NOMO-1 (cell line): ENCODE results near the gene PLAU.

ENCODE experiments used
- DNase-seq, 2 experiments: peaks; one replicate each; lab custom pipeline; 2025; ENCODE audit not compliant: unreplicated experiment in 2 of 2; lab: John Stamatoyannopoulos, UW

PLAU gene

DNA sequence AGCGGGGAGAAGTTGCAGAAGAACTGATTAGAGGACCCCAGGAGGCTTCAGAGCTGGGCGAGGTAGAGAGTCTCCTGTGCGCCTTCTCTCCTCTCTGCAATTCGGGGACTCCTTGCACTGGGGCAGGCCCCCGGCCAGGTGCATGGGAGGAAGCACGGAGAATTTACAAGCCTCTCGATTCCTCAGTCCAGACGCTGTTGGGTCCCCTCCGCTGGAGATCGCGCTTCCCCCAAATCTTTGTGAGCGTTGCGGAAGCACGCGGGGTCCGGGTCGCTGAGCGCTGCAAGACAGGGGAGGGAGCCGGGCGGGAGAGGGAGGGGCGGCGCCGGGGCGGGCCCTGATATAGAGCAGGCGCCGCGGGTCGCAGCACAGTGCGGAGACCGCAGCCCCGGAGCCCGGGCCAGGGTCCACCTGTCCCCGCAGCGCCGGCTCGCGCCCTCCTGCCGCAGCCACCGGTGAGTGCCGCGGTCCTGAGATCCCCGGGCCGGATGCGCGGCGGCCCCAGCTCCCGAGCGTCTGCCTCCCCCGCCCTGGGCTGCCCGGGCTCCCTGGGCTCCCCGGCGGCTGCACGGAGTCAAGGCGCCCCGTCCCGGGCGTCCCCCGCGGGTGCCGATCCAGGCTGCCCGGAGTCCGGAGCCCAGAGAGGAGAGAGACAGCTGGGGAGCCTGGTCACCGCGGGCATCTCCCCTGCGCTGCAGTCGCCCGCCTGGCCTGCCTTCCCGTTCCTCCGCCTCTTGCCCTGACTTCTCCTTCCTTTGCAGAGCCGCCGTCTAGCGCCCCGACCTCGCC lies at the start of gene PLAU:
Gene PLAU, plus strand, starts transcription at position 369 of the 789 bp plus-strand sequence. CDS start 424 bp downstream, outside the sequence.
- DNase-seq: peak; percentile 67 to 78

DNA sequence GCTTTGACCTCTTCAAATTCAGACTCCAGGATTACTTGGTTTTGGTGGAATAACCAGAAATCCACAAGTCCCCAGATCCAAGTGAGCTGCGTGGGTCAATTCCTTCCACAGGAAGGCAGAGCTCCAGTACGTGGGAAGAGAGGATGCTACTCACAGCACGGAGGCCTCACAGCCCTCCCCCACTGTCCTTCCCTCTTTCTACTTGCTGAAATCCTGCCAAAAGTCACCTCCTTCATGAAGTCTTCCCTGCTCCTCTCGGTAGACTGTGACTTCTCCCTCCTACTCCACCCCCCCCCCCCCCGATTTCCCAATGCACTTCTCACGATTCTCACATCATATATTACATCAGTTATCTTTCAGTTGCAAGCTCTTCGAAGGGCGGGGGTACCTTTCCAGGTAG lies 48.9 kb upstream of the PLAU start:
- peak; percentile 16 to 37 for DNase-seq

DNA sequence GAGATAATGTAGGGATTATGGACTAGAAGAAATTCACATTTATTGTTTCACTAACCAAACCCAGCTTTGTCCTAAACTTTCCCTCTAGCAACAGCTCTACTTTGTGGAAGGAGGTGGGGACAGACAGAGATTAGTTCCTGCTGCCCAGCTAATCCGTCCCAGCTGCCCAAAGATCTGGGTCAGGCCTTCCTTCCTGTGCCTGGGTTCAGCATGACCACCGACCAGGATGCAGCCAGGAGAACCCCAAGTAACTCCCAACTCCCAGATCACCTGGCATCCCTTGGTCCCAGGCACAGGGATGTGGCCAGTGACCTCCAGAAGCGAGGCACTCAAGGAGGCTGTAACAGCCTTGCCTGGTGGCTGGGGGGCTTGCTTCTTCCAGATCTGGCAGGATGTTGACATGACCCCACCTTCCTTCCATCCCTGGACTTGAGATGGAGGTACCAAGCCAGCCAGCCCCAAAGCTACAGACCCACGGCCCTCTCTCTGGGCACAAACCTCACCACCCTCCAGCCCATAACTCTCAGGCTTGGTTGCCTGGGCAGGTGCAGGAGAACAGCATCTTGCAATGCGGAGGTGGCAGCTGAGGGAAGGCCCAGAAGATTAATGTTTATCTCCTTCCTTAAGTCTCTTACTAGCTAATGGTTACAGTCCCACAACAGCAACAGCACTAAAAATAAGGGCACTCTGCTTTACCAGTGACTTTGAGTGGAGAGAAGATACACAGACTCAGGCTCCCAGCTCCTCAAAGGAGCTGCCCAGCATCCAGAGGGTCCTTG lies 47.7 kb upstream of the PLAU start:
- no peak for DNase-seq

DNA sequence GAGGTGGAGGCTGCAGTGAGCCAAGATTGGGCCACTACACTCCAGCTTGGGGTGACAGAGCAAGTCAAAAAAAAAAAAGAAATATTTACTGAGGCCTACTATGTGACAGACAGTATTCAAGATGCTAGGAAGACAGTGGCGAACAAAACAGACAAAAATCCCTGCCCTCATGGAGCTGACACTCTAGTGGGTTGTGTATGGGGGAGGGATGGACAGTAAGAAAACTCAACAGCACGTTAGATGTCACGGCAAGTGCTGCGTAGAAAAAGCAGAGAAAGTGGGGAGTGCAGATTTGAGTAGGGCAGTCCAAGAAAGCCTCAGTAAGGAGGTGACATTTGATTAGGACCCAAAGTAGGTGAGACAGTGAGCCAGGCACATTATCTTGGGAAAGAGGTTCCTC lies 46.7 kb upstream of the PLAU start:
- no peak for DNase-seq

DNA sequence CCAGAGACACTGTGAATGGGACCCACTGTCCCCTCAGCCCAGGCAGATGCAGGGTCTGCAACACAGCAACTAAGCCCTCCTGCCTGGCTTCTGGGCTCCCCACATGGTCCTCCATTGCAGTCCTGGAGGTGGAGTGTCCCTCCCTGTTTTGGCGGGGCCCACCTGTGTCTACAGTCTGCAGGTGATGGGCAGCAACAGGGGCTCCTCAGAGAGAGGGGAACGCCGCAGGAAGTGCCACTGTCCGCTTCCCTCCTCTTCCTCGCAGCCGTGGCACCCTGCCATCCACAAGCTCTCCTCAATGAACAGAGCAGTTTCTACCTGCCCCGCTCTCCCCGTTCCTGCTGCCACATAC lies 45.8 kb upstream of the PLAU start:
- DNase-seq: no peak

DNA sequence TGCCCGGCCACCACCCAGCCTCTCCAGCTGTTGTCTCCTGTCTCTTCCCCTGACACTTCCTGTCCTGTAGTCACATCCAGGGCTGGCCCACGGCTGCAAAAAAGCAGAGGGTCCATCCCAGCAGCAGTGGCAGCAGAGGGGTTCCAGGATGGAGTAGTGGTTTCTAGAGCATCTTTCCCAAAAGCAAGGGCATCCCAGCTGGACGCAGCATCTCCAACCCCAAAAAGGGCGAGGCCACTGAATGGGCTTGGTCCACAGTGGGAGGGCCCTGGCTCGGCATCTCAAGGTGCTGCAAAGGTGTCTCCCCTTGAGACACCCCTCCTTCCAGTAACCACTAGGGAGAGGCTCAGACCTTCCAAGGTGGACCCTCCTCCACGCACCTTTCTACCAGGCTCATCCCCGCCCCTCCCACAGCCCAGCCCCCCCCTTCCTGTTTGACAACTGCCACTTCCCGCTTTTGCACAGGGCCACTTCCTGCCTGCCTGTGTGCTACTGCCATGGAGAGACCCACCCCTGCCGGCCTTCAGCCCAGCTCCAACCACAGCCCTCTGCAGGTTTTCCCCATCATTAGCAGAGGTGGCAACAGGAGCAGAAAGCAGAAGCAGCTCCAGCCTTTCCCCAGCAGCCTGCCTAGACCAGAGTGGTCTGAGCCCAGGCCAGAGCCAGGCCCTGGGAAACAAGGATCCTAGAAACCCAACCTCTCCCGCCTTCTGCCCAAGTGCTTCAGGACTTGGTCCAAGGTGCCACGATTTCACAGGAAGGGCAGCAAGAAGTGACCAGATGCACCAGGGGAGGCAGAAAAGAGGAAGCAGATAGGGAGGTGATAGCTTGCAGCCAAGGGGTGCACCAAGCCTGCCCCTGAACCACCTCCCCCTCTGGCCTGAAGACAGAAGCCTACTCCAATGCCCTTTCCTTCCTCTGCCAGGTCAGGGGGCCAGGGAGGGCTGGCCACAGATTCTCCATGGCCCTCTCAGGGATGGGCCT lies 45.2 kb upstream of the PLAU start:
- peak; percentile 93 to 97 for DNase-seq

DNA sequence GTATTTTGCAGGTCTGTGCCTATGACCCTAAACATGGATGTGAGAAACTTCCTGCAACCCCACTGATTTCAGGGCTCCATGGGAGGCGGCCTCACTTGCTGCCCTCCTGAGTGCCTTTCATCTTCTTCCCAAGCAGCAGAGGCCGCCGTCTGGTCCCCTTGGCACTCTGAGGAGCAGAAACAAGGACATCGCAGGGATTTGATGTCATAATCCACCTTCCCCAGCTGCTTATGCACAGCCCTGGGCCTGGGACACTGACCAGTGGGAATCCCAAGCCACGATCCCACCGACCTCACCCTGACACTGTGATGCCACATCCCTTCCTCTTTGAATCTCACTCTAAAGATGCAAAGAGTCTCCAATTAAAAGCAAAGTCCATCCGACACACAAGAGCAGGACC lies 44.3 kb upstream of the PLAU start:
- no peak for DNase-seq

DNA sequence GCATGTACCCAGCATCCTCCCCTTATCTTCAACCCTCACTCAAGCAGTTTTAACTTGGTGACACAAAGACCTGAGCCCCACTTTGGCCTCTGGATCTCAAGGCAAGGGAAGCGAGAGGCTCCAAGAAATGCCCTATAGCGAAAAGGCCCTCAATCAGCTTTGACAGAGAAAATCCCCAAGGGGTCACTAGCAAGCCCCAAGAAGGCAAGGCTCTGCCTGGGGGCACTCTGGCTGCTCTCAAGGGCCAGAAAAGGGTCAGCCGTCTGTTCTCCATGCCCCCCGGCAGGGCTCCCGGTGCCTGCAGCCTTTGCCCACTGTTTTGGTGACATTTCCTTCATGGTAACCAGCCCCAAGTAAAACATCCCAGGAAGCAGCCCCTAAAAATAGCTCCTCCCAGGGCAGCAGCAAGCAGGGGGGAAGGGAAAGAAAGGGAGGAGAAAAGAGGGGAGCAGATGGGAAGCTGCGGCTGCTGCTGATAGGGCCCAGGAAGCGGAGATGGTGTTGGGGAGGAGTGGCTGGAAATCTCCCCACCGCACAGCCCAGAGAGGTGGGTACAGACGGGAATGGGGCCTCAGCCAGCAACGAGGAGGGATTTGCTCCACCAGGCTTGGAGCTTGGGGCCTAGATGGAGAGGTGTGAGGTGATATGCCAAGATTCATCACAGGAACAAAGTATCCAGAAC lies 43.7 kb upstream of the PLAU start:
- no peak for DNase-seq

DNA sequence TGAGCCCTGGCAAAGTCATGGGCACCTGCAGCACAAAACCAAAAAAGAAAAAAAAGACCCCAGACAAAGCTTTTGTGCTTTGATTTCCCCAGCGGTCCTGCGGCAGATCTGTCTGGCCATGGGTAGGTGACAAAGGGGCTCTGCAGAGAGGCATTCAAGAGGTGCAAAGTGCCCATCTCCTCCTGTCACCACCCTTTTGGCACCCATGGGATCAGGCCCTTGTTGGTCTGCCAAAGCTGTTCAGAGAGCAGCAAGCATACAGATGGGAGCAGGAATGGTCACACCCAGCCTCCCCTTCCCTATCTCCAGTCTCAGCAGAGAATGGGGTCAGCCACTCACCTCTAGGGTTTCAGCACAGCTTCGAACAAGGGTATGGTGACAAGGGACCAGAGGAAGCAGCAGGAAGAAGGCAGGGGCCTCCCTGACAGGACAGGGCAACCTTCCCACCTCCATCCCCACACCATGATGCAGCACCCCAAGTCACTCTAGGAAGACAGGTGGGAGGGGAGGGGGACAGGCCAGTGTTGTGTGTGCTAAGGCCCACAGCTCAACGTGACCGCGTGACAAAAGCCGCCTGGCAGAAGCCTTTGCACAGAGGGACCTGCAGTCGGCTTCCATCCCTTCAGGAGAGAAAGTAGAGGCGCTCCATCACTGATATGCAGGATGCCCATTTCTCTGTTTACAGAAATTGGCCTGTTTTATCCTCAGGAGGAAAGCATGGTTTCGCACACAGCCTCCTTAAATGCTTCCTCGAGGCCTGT lies 42.9 kb upstream of the PLAU start:
- DNase-seq: no peak

DNA sequence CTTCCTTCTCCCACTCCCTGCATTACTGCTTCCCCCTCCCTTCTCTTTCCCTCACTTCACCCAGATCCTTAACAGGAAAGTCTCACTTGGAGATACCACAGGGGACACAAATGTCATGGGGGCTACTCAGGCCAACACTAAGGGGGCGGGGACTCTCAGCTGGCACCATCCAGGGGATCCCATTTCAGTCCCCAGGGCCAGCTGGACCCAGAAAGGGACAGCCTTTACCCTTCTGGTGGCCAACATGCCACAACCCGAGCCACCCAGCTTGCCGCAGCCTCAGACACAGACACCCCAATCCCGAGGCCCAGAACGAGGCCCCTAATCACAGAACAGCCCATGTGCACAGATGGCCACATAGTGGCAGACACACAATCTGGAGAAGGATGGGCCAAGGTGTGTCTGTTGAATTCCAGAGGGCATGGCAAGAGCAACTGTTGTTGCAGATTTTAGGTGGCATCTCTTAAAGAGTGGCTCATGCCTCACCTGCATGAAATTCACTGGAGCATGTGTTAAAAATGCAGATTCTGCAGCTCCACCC lies 42.2 kb upstream of the PLAU start:
- no peak for DNase-seq

DNA sequence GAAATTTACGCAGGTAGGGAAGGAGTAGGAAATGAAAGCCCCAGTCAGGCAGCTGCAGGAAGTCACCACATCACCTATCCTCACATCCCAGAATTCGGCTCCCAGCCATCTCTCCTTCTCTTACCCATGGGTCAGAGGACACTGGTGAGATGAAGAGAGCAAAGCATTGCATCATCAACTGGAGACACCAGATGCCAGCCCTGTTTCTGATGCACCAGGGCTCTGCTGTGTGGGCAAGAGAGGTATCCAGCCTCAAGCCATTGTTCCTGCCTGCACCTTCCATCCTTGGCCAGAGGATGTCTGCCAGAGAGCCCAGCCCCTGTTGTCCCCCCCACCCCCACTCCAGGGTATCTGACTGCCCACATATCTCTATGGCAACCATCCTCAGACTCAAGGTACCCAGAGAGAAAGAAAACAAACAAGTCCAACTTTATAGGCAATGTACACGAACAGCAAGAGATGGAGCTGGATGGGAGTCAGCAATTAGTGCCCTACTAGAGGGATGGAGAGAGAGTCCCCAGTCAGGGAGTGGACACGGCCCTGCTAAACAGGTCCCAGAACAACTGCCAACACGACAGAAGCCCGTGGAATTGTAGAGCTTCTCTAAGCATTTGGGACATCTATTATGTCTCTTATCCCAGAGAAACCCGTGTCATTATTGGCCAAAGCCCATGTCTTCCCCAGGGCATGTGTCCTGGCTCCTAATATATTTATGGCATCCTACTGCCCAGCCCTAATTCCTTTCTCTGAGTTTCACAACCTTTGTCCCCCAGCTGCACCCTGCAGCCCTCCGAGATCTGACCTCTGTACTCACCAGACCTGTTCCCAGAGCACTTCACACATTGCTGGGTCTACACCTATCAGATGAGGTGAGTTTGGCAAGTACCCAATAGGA lies 39.4 kb upstream of the PLAU start:
- no peak for DNase-seq

DNA sequence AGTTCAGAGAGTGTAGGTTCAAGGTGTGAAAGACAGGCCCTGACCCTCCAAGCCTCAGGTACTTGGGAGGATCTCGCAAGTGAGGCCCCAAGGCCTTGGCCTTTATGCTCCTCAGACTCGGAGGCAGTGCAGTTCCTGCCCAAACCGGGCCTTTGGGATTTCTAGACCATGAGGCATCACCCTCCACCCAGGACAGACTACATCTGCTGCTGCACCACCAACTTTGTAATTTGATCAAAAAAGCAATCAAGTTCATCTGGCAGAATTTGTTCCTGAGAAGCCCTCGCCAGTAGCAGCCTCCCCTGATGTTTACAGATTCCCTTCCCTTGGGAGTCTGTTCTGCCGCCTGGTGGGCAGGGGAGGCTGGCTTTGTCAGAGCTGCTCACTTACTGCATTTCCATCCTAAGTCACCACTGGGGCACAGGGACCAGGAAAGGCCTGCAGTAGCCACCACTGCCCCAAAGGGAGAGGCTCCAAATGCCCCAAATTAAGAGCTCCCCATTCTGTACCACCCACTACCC lies 38.7 kb upstream of the PLAU start:
- no peak for DNase-seq

DNA sequence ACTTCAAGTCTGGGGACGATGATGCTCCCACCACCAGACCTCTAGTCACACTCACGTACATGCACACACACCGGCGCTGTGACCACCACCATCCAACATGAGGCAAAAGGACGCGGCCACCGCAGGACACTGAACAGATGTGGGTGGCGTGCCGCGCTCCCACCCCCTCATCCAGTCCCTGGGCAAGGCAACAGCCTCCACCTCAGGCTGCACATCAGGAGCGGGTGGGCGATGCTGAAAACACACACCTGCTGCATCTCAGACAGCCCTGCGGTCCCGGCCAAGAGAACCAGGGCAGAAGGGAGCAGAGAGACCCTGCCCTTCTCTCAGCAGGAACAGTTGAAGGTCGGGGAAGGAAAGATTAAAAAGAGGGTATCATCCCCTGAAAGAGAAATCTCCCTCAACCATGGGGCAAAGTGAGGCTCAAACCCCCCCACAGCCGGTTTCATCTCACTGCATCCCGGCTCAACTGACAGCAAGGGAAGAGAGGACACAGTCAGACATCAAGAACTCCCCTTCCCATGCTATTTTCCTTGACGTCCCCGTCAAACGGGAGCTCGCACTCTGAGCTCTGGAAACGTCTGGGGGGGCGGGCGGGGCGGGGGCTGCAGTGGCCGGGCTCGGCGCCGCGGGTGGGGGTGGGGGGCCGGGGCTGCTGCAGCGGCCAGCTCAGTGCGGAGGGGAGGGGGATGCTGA lies 37.6 kb upstream of the PLAU start:
- no peak for DNase-seq

DNA sequence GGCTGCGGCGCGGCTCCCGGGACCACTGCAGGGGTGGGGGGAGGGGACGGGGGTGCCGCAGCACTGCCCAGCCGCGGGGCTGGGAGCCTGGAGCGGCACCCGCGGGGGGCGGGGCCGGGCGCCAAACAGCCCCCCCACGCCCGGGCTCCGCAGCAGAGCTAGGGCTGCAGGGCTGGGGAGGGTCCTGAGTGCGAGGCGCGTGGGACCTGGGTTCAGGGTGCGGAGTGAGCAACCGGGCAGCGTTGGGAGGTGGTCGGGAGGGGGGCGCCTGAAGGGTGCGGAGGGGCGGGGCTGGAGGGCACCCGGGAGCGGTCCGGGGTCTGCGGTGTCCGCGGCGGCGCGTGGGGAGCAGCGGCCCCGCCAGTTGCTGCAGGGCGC lies 37.1 kb upstream of the PLAU start:
- no peak for DNase-seq

DNA sequence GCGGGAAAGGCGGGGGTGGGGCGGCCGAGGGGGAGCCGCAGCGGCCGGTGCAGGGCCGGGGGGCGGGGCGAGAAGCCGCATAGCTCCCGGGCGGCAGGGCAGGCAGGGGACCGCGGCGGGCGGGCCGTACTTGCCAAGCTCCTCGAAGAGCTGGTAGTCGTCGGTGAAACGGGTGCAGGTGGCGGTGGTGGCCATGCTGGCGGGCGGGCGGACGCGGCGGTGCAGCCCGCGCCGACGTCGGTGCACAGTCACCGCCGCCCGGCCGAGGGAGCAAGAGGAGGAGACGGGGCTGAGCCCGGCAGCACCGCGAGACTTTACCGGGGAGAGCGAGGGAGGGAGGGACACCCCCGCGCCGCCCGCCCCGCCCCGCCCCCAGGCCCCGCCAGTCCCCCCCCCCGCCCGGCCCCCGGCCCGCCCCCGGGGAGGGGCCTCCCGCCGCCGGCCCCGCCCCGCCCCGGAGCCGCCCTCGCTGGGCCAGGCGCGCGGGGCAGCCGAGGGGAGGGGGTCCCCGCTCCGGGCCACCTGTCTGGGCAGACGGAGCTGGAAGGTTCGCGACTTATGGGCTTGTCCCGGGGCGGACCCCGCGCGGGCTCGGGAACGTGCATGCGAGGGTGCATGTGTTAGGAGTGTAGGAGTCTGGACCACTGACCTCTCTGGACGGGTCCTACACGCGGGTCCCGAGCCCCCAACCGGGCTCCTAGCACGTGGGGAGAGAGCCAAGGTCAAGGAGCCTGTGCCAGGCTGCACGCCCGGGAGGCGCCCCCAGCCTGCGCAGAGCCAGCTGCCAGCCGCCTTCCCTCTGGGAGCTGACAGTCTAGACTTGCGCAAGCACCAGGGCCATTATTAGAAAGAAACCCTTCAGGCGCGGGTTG lies 36.4 kb upstream of the PLAU start, which contains the start of gene CAMK2G:
Gene CAMK2G, minus strand, starts transcription at position 289 of the 872 bp plus-strand sequence. Its CDS starts 94 bp downstream, at position 195.
- DNase-seq: peak; percentile 74 to 81

DNA sequence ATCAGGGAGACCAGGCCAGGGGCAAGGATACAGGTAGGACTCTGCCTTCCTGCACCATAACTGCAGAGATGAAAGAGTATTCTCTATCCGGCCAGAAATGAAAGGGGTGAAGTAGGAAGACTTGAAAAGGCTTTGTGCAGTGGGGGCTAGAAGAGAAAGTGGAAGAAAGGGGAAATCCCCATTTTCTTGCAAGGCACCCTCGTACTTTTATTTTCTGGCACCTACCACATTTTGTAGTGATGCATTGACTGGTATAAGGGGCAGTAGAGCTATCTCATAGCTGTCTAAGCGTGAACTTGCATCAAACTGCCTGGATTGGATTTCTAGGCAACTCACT lies 35.8 kb upstream of the PLAU start:
- DNase-seq: peak in 1 of 2 experiments; percentile 71

DNA sequence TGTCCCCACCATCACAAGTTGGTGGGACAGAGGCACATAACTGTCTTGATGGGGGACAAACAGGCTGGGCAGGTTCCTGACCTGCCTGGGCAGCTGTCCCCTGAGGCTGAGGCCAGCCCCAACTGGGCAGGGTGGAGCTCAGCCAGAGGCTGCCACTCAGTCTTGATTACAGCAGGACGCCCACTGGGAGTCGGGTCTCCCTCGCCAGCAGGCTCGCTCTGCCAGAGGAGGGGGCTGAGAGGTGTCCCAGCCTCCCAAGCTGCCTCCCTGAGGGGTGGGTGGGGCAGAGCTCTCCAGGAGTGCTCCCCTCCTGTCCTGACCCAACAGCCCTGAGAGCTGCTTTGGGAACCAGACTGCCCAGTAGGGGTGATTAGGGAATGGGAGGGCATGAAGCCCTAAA lies 34.8 kb upstream of the PLAU start:
- no peak for DNase-seq
